ENCODE measurements around the gene GRK4.
"Not testable (repeated sequence)": the region's sequence is repeated elsewhere in the genome, so short reads cannot be mapped to it uniquely, and the experiment has no call there.

GRK4 gene

DNA sequence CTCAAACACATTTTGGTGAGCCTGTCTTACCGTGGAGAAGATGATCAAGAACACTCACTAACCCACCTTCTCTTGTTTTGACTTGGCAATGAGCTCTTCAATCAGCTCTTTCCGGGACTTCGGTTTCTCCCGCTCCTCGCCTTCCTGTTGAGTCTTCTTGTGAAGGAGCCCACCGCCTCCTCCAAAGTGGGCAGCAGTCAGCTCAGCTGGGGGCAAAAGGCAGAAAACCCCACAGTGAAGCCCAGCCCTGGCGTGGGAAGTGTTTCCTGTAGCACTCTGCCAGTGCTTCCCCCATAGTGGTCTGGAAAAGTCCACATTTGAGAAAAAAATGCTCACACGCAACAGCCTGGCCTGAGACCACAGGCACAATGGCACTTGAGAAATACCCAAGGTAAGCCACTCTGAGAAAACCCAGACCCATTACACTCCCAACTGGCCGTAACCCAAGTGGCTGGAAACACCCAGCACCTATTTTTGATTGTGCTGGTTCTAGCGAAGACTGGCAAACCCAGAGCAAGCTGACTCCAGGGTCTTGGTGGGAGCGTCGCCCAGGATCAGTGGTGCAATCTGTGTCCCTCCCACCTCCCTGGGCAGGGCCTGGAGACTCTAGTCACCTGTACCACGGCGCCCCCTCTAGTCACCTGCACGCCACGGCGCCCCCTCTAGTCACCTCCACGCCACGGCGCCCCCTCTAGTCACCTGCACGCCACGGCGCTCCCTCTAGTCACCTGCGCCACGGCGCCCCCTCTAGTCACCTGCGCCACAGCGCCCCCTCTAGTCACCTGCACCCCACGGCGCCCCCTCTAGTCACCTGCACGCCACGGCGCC, 8.8 kb upstream of the GRK4 start:
- peaks cover 87% of the 10 kb centered on the region for H3K36me3 ChIP-seq (ENCODE audit: insufficient read depth, low read length)
- no peaks in the 10 kb centered on the region for H3K4me1 ChIP-seq (ENCODE audit: insufficient read depth, low read length)
- H3K27ac ChIP-seq (ENCODE audit: low read depth, low read length): no peak overlapping the region
- no peaks in the 10 kb centered on the region for H3K27me3 ChIP-seq (ENCODE audit: insufficient read depth, low read length)
- H3K9ac ChIP-seq (ENCODE audit: low read depth, low read length): no peak overlapping the region
- 92% methylated on average over 29 of the region's 33 CpGs for WGBS
- peaks cover 16% of the 10 kb centered on the region for H3K9me3 ChIP-seq (ENCODE audit: insufficient read depth, low read depth, low read length)
- H3K4me3 ChIP-seq (ENCODE audit: low read length): no peak overlapping the region

DNA sequence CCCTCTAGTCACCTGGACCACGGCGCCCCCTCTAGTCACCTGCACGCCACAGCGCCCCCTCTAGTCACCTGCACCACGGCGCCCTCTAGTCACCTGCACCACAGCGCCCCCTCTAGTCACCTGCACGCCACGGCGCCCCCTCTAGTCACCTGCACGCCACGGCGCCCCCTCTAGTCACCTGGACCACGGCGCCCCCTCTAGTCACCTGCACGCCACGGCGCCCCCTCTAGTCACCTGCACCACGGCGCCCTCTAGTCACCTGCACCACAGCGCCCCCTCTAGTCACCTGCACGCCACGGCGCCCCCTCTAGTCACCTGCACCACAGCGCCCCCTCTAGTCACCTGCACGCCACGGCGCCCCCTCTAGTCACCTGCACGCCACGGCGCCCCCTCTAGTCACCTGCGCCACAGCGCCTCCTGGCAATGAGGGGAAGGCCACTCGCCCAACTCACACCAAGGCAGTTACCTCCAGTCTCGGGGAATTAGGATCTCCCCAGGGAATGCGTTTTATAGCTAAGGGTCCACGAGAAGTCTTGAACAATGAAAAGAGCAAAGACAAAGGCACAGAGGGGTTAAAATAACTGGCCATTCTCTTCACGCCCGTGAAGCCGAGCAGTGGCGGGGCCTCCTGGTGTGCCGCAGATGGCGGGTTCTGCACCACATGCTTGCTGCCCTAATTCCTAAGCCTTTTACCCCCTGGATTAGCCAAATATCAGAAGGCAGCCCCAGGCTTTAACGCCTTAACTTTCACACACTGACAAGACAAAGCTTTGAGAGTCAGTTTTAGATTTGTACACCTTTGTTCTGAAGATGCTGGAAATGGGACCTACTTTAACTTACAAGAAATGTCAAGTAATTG, 8.0 kb upstream of the GRK4 start:
- H3K9ac ChIP-seq (ENCODE audit: low read depth, low read length); H3K4me1 ChIP-seq (ENCODE audit: insufficient read depth, low read length); H3K27me3 ChIP-seq (ENCODE audit: insufficient read depth, low read length); H3K4me3 ChIP-seq (ENCODE audit: low read length); H3K27ac ChIP-seq (ENCODE audit: low read depth, low read length): not testable (repeated sequence)
- Histone ChIP-seq H3K36me3 (ENCODE audit: insufficient read depth, low read length) (peaks cover 78% of the 10 kb centered on the region), H3K9me3 (ENCODE audit: insufficient read depth, low read depth, low read length) (peaks cover 16% of the 10 kb centered on the region)
- 95% methylated on average over 40 of the region's 44 CpGs for WGBS

DNA sequence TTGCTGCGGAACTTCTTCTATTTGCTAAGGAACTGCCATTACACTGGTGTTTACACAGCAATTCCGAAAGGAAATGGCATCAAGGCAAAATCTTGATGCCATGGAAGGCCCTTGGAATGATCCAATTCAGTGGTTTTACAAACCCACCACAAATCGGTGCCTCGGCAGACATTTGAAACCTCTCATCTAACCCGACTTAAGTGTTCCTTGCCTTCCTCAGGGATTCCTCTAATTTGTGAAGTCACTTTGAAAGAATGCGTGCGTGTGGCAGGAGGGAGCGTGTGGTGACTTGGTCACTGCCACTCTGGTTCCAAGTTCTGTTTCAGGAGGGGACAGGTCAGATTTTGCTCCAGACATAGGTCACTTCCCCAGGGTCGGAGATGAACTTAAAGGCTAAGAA, 4.9 kb upstream of the GRK4 start:
- peaks cover 6% of the 10 kb centered on the region; the same call in 1 of the 2 replicates for H3K4me1 ChIP-seq (ENCODE audit: insufficient read depth, low read length)
- H3K27me3 ChIP-seq (ENCODE audit: insufficient read depth, low read length): no peaks in the 10 kb centered on the region
- H3K9ac ChIP-seq (ENCODE audit: low read depth, low read length): no peak overlapping the region
- 85% methylated on average over 9 of the region's 9 CpGs for WGBS
- no peak overlapping the region for H3K4me3 ChIP-seq (ENCODE audit: low read length)
- H3K9me3 ChIP-seq (ENCODE audit: insufficient read depth, low read depth, low read length): peaks cover 16% of the 10 kb centered on the region
- no peak overlapping the region for H3K27ac ChIP-seq (ENCODE audit: low read depth, low read length)
- peaks cover 48% of the 10 kb centered on the region for H3K36me3 ChIP-seq (ENCODE audit: insufficient read depth, low read length)

DNA sequence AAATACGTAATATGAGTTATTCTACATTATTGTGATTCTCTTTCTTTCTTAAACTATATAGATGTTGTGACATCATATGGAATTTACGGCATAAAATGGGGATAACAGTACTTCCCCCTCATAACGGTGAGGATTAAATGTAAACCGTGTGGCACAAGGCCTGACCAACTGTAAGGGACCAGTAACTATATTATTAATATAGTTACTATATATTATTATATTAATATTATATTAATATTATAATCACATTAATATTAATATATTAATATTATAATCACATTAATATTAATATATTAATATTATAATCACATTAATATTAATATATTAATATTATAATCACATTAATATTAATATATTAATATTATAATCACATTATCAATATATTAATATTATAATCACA, 2.9 kb upstream of the GRK4 start:
- WGBS: no CpG with 5 or more reads among the region's 4 CpGs
- H3K36me3 ChIP-seq (ENCODE audit: insufficient read depth, low read length): peaks cover 33% of the 10 kb centered on the region
- H3K4me1 ChIP-seq (ENCODE audit: insufficient read depth, low read length); H3K27ac ChIP-seq (ENCODE audit: low read depth, low read length); H3K4me3 ChIP-seq (ENCODE audit: low read length); H3K9ac ChIP-seq (ENCODE audit: low read depth, low read length): not testable (repeated sequence)
- peaks cover 16% of the 10 kb centered on the region for H3K9me3 ChIP-seq (ENCODE audit: insufficient read depth, low read depth, low read length)
- peaks cover 16% of the 10 kb centered on the region for H3K27me3 ChIP-seq (ENCODE audit: insufficient read depth, low read length)

DNA sequence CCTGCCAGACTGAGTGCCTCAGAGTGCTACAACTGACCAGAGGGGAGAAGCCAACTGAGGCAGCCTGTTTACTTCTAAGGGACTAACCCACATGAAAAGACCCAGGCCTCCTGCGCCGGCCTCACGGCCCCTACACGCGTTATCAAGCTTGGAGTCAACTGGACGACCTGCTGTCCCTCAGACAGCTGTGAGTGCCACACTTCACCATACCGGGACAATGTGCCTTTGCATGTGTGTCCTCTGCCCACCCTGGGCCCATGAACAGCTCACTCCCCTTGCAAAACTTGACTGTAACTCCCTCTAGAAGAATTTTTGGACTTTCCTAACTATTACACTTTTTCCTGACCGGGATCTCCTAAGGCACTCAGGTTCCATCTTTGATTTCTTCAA, 2.0 kb upstream of the GRK4 start:
- Histone ChIP-seq H3K27ac (ENCODE audit: low read depth, low read length) (no peak overlapping the region; the same call in 1 of the 2 replicates), H3K4me1 (ENCODE audit: insufficient read depth, low read length) (peaks cover 6% of the 10 kb centered on the region; the same call in 1 of the 2 replicates), H3K27me3 (ENCODE audit: insufficient read depth, low read length) (peaks cover 17% of the 10 kb centered on the region), H3K9ac (ENCODE audit: low read depth, low read length) (no peak overlapping the region), H3K4me3 (ENCODE audit: low read length) (peak overlapping the region; percentile 90), H3K36me3 (ENCODE audit: insufficient read depth, low read length) (peaks cover 24% of the 10 kb centered on the region), H3K9me3 (ENCODE audit: insufficient read depth, low read depth, low read length) (peaks cover 6% of the 10 kb centered on the region)
- WGBS: 74% methylated on average over 8 of the region's 8 CpGs

DNA sequence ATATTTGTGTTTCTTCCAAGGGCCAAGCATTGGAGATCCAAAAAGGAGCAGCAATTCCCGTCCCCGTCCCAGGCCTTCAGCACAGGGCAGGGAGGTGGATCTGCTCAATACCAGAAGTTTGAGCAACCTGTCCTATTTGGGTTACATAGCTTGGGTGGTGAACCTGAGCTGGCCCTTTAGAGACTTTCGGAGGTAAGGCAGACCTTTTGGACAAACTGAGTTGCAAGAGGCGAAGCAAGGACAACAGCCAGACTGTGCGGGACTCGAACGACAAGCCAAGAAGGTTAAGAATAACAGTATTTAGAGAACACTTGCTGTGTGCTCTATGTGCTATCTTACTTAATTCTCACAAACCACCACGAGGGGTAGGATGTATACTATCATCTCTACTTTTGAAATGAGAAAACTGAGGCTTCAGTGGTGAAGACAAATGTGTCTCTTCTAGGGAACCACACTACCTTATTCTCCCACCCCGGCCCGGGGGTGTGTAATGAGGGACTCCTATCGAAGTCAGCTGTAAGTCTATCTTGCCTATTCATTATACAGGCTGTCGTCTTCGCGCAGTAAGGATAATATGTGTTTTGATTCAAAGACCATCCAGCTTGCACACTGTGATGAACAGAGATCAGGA, 1.4 kb upstream of the GRK4 start:
- no peak overlapping the region; the same call in 1 of the 2 replicates for H3K27ac ChIP-seq (ENCODE audit: low read depth, low read length)
- H3K9me3 ChIP-seq (ENCODE audit: insufficient read depth, low read depth, low read length): peaks cover 4% of the 10 kb centered on the region
- H3K9ac ChIP-seq (ENCODE audit: low read depth, low read length): peak overlapping the region; percentile 92; the same call in 1 of the 2 replicates
- H3K27me3 ChIP-seq (ENCODE audit: insufficient read depth, low read length): peaks cover 17% of the 10 kb centered on the region
- 46% methylated on average over 13 of the region's 14 CpGs for WGBS
- H3K36me3 ChIP-seq (ENCODE audit: insufficient read depth, low read length): peaks cover 19% of the 10 kb centered on the region
- peak overlapping the region; percentile 90 for H3K4me3 ChIP-seq (ENCODE audit: low read length)
- H3K4me1 ChIP-seq (ENCODE audit: insufficient read depth, low read length): peaks cover 6% of the 10 kb centered on the region; the same call in 1 of the 2 replicates

DNA sequence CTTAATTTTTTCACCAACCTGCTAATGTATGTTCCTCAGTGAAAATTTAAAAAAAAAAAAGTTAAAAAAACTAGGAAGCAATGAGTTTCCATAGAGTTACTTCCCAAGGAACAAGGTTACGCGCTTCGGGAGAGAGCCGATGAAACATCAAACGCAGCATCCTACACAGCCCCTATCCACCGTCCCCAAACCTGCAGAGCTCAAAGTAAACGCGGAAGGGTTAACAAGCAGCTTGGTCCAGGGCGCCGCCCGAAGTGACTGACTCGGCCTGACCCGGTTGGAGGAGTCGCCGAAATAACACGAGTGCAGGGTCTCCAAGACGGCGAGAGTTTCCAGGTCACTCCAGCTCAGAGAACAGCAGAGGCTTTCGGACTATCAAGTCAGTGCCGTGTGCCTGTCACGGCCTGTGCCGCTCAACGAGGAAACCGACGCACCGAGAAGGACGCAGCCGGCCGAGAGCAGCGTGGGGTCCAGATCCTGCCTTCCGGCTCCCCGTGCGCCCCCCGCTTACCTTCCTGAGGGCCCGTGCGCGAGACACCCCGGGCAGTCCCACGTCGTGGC, 677 bp upstream of the GRK4 start:
- Histone ChIP-seq H3K9ac (ENCODE audit: low read depth, low read length) (peak overlapping the region; percentile 92), H3K4me1 (ENCODE audit: insufficient read depth, low read length) (peaks cover 6% of the 10 kb centered on the region; the same call in 1 of the 2 replicates), H3K4me3 (ENCODE audit: low read length) (peak overlapping the region; percentile 90), H3K27ac (ENCODE audit: low read depth, low read length) (peak overlapping the region; percentile 66), H3K27me3 (ENCODE audit: insufficient read depth, low read length) (peaks cover 17% of the 10 kb centered on the region), H3K9me3 (ENCODE audit: insufficient read depth, low read depth, low read length) (no peaks in the 10 kb centered on the region), H3K36me3 (ENCODE audit: insufficient read depth, low read length) (peaks cover 12% of the 10 kb centered on the region)
- WGBS: under 1% methylated on average over 40 of the region's 40 CpGs

DNA sequence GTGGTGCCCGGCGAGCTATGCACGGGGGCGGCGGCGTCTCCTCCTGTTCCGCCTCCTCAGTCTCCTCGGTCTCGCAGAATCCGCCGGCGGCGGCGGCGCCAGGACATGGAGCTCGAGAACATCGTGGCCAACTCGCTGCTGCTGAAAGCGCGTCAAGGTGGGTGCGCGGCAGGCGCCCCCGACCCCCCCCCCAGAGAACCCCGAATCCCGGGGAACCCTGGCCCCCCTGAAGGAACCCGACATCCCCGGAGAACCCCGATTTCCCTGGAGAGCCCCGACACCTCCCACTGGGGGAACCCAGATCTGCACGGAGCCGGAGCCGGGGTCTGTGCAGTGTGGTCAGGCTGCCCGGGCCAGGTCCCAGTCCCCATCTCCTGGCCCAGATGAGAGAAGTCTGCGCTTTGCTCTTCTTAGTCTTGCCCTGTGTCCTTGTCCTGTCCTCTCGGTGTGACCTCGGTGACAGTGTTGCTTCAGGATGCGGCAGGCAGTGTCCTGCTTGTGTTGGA, 648 bp downstream of the GRK4 start:
- H3K36me3 ChIP-seq (ENCODE audit: insufficient read depth, low read length): no peaks in the 10 kb centered on the region; the same call in 1 of the 2 replicates
- no peaks in the 10 kb centered on the region for H3K9me3 ChIP-seq (ENCODE audit: insufficient read depth, low read depth, low read length)
- peak overlapping the region; percentile 90 for H3K4me3 ChIP-seq (ENCODE audit: low read length)
- H3K4me1 ChIP-seq (ENCODE audit: insufficient read depth, low read length): peaks cover 6% of the 10 kb centered on the region; the same call in 1 of the 2 replicates
- H3K27me3 ChIP-seq (ENCODE audit: insufficient read depth, low read length): peaks cover 17% of the 10 kb centered on the region
- H3K9ac ChIP-seq (ENCODE audit: low read depth, low read length): no peak overlapping the region; the same call in 1 of the 2 replicates
- WGBS: 6% methylated on average over 38 of the region's 38 CpGs
- H3K27ac ChIP-seq (ENCODE audit: low read depth, low read length): no peak overlapping the region

DNA sequence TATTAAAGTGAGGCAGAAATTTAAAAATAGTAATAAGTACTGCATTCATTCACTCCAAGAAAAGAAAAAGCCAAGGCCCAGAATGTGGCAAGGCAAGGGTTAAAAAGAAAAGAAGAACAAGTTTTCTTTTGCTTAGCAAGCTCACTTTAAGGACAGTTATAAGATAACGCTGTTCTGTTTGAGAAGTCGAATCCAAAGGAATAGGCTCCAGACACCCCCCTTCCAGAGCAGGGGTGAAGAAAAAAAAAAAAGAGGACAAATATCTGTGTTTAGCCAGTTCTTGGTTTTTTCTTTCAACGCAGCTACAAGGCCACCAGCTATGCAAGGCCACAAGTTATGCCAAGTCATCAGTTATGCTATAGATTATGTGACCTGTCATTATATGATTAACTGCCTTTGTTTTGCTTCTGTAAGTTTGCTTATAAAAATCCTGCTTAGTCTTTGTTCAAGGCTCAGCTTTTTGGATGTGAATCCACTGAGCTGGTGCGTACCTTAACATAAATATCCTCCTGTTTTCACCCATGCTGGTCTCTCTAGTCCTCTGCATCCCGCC, 1.4 kb downstream of the GRK4 start:
- 88% methylated on average over 5 of the region's 5 CpGs for WGBS
- peak overlapping the region; percentile 90; the same call in 1 of the 2 replicates for H3K4me3 ChIP-seq (ENCODE audit: low read length)

DNA sequence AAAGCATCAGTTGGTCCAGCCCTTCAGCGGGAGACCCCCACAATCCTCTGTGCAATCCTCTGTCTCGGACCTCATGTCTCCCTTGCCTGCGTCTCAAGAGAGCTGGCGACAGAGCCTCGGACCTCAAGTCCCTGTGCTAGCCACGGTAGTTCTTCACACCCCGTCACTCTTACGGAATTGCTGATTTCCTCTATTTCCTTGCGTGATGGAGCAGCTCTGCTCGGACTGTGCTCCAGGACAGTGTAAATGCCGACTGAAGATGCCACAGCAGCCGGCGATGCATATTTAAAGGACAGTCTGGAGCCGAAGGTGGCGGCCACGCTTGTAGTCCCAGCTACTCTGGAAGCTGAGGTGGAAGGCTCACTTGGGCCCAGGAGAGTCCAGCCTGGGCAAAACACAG, 1.9 kb downstream of the GRK4 start:
- 95% methylated on average over 16 of the region's 16 CpGs for WGBS

More for the DNA sequence above, 1.4 kb downstream of the GRK4 start:
- Histone ChIP-seq H3K27me3 (ENCODE audit: insufficient read depth, low read length) (peaks cover 17% of the 10 kb centered on the region), H3K4me1 (ENCODE audit: insufficient read depth, low read length) (peaks cover 6% of the 10 kb centered on the region; the same call in 1 of the 2 replicates), H3K27ac (ENCODE audit: low read depth, low read length) (no peak overlapping the region), H3K9ac (ENCODE audit: low read depth, low read length) (no peak overlapping the region), H3K9me3 (ENCODE audit: insufficient read depth, low read depth, low read length) (no peaks in the 10 kb centered on the region), H3K36me3 (ENCODE audit: insufficient read depth, low read length) (no peaks in the 10 kb centered on the region; the same call in 1 of the 2 replicates)

More for the DNA sequence above, 1.9 kb downstream of the GRK4 start:
- Histone ChIP-seq H3K27ac (ENCODE audit: low read depth, low read length) (no peak overlapping the region), H3K4me1 (ENCODE audit: insufficient read depth, low read length) (peaks cover 6% of the 10 kb centered on the region; the same call in 1 of the 2 replicates), H3K9ac (ENCODE audit: low read depth, low read length) (no peak overlapping the region), H3K9me3 (ENCODE audit: insufficient read depth, low read depth, low read length) (no peaks in the 10 kb centered on the region), H3K36me3 (ENCODE audit: insufficient read depth, low read length) (no peaks in the 10 kb centered on the region; the same call in 1 of the 2 replicates), H3K4me3 (ENCODE audit: low read length) (no peak overlapping the region), H3K27me3 (ENCODE audit: insufficient read depth, low read length) (peaks cover 17% of the 10 kb centered on the region)

Measured in HUES64 (cell line).